PFSK-1 (cell line): ENCODE measurements around the gene CACNA1H.

Source experiments
- FOXP2 ChIP-seq: optimal IDR thresholded peaks from 2 replicates; pipeline ENCODE3; 2011; ENCODE audit warnings: borderline replicate concordance, control low read depth, inconsistent platforms; ENCODE audit not compliant: insufficient read depth; ENCODE audit errors: extremely low read length, extremely low read depth
- POLR2AphosphoS5 ChIP-seq: IDR thresholded peaks from 2 replicates; pipeline ENCODE4 v1.6.1; 2012; ENCODE audit warnings: low read depth, mild to moderate bottlenecking, control low read depth, low read length, moderate library complexity
- REST ChIP-seq, 2 experiments: IDR thresholded peaks; 2 replicates each; pipeline versions ENCODE4 v1.6.1 to v1.8.0; 2011 to 2012; ENCODE audit warnings: low read depth in 2 of 2, low read length in 2 of 2, control low read depth in 1 of 2, inconsistent platforms in 1 of 2, mild to moderate bottlenecking in 1 of 2, moderate library complexity in 1 of 2; ENCODE audit not compliant: insufficient read depth in 1 of 2
- SIN3A ChIP-seq: IDR thresholded peaks from 2 replicates; pipeline ENCODE4 v1.6.1; 2012; ENCODE audit warnings: mild to moderate bottlenecking, low read length, moderate library complexity, borderline replicate concordance; ENCODE audit not compliant: insufficient read depth
- TAF1 ChIP-seq: IDR thresholded peaks from 2 replicates; pipeline ENCODE4 v1.6.1; 2012; ENCODE audit warnings: low read length, control low read depth, borderline replicate concordance; ENCODE audit not compliant: insufficient read depth

The CACNA1H gene

DNA sequence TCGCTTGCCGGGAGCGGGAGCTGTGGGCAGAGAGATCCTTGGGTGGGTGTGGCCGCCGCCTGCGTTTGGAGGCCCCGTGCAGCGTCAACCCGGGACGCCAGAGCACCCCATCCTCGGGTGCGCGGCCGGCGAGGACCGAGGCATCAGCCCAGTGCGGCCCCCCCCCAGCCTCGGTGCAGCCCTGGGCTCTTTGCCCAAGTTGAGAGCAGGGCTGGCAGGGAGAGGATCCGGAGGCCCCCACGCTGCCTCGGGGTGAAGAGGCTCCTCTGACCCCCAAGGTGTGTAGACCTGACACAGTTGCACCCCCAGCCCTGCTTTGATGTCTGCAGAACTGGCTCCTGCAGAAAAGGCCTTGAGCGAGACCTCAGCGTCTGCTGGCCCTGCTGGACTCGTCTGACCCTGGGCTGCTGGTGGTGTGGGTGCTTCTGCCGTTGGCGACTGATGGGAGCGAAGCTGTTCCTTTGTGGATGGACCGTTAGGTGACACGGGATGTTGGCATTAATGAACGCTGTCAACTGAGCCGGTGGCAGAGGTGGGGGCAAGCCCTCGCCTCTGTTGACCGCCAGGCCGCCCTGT is 8.0 kb downstream of the CACNA1H start:
- TF ChIP-seq SIN3A: no peak
- TF ChIP-seq FOXP2: no peak
- TF ChIP-seq REST (IDR thresholded peaks at IDR 0.05; ENCODE audit: insufficient read depth in 1 of 2, low read depth in 2 of 2, low read length in 2 of 2): no peak
- TF ChIP-seq TAF1: no peak
- TF ChIP-seq POLR2AphosphoS5: no peak

DNA sequence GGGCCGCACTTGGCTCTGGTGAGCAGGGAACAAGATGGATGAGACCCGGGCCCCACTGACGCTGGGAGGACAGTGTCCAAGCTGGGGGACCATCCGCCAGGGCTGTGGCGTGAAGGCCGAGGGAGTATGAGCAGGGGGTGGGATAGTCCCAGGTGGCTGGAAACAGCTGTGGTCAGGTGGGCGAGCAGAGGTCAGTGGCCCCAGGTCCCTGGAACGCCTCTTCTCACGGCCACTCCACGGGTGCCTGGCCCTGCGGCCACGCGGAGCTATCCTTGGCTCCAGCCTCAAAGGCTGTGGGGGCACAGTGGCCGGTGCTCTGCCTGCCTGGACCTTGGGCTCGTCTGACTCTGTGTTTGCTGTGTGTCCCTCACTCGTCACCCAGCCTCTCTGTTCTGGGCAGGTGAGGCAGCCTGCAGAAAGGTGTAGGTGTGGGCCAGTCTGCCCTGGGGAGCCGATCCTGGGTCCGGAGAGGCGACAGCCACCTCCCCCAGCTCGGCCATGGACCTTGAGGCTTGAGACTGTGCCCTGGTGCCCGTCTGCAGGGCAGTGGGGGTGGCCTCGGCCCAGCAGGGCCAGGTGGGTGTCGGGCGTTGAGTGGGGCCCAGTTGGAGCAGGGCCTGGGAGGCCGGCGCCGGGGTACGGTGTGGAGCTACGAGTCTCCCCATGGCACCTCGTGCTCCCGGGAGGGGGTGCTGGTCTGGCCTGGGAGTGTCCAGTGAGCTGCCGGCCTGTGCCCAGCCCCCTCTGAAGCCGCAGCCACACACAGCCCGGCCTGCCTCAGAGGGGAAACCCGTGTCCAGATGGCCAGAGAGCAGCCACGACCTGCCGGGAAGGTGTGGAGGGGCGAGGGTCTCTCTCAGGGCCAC is 10.0 kb downstream of the CACNA1H start:
- TF ChIP-seq SIN3A: no peak
- TF ChIP-seq POLR2AphosphoS5: no peak
- TF ChIP-seq FOXP2: no peak
- TF ChIP-seq REST (IDR thresholded peaks at IDR 0.05; ENCODE audit: insufficient read depth in 1 of 2, low read depth in 2 of 2, low read length in 2 of 2): no peak
- TF ChIP-seq TAF1: no peak

GRCh38 chr16:1163567-1164055 is 10.7 kb downstream of the CACNA1H start:
- TF ChIP-seq POLR2AphosphoS5 (no peak), TAF1 (no peak), SIN3A (no peak), REST (IDR thresholded peaks at IDR 0.05; ENCODE audit: insufficient read depth in 1 of 2, low read depth in 2 of 2, low read length in 2 of 2) (no peak)

DNA sequence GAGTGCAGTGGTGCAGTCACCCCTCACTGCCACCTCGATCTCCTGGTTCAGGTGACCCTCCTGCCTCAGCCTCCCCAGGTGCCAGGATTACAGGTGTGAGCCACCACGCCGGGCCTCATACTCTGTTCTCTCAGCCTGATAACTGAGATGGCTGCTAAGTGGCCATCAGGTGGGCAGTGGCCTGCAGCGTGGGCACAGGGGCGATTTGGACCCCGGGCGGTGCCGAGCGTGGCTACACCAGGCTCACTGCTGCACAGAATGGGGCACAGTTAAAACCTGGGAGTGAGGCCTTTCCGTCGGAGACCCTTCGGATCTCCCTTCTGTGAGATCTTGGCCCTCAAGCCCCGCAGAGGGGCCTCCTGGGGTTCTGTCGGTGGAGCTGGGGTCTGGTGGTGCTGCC is 11.5 kb downstream of the CACNA1H start:
- TF ChIP-seq REST (IDR thresholded peaks at IDR 0.05; ENCODE audit: insufficient read depth in 1 of 2, low read depth in 2 of 2, low read length in 2 of 2) (no peak), SIN3A (no peak), POLR2AphosphoS5 (no peak), TAF1 (no peak), FOXP2 (no peak)
